ENCODE results near the gene PROKR1.
"Not testable (repeated sequence)": the region's sequence is repeated elsewhere in the genome, so short reads cannot be mapped to it uniquely, and the experiment has no call there.

Gene PROKR1

GRCh38 chr2:68658266-68658665 is 14.9 kb downstream of the PROKR1 start:
- DNase-seq (ENCODE audit: low read depth): no peak

DNA sequence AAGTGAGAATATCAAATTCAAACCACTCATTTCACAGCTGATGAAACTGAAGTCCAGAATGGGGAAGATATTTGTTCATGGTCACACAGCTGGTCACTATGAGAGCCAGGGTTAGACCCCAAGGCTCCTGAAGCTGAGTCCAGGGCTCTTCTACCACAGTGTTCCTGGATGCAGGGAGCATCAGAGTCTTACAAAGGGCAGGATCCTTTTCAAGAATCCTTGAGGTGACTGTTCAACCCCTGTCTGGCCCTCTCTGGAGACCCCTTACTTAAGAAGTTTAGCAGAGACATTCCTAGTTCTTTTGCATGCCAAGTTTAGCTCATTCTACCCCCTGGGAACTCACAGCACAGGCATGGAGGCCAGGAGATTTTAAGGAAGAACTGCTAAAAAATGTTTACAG is 15.7 kb downstream of the PROKR1 start:
- DNase-seq (ENCODE audit: low read depth): no peak

- DNase-seq (ENCODE audit: low read depth): no peak
Measured at GRCh38 chr2:68660658-68661057, 17.3 kb downstream of the PROKR1 start.

DNA sequence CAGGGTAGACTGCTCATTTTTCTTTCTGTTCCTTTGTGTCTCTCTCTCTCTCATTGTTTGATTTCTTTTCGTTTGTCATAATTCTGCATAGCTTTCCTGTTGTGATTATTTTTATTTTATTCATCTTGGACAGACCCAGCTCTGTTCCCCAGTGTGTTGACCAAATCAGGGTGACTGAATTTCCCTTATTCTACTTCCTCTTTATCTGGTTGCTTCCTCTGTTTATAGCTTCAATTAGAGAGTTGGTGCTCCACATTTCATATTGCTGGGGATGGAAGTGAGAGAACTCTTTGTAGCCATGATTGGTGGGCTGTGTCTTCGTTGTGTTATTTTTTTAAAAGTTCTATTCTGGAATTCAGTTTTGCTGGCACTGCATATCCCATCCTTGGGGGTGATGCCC is 19.1 kb downstream of the PROKR1 start:
- no peak for DNase-seq (ENCODE audit: low read depth)

GRCh38 chr2:68663371-68664156 is 20.2 kb downstream of the PROKR1 start:
- no peak for DNase-seq (ENCODE audit: low read depth)

DNA sequence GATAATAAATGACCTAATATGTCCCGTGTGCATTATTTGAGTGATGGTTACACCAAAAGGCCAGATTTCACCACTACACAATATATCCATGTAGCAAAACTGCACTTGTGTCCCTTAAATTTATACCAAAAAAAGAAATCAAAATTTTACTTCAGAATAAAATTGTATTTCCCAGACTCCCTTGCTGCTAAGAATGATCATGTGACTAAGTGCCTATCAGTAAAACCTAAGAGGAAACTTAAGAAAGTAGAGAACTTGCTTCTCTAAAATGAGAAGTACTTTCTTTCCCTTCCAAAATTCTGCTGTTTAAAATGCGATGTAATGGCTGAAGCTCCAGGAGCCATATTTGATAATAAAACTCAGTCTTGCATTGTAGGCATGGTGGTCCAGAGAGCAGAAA is 24.0 kb downstream of the PROKR1 start:
- DNase-seq (ENCODE audit: low read depth): no peak

GRCh38 chr2:68669651-68670050 is 26.3 kb downstream of the PROKR1 start:
- DNase-seq (ENCODE audit: low read depth): no peak

DNA sequence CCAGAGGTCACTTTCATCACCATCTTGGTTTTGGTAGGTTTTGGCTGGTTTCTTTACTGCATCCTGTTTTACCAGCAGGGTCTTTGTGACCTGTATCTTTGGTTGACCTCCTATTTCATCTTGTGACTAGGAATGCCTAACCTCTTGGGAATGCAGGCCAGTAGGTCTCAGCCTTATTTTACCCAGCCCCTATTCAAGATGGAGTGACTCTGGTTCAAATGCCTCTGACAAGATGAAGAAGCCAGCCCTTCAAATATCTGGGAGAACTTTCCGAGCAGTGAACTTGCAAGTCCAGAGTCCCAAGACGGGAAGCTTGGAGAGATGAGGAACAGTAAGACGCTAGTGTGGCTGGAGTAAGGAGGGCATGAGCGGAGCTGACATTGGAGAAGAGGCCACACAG is 28.6 kb downstream of the PROKR1 start:
- no peak for DNase-seq (ENCODE audit: low read depth)

DNA sequence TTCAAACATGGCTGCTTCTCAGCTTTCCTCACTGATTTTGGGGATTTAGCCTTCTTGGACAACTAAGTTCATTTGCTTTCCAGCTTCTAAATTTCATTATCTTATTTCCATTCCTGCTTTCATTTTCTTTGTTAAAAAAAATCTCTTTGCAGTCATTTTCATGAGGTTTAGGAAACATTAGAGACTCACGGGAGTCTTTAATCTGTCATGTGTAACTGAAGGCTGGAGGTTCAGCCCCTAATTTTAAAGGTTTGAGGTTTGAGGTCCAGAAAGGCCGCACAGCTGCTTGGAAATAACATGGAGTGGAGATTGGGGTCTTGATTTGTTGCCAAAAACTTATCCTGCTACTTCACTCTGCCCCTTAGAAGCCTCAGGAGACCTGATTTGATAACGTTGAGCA is 30.3 kb downstream of the PROKR1 start:
- no peak for DNase-seq (ENCODE audit: low read depth)

DNA sequence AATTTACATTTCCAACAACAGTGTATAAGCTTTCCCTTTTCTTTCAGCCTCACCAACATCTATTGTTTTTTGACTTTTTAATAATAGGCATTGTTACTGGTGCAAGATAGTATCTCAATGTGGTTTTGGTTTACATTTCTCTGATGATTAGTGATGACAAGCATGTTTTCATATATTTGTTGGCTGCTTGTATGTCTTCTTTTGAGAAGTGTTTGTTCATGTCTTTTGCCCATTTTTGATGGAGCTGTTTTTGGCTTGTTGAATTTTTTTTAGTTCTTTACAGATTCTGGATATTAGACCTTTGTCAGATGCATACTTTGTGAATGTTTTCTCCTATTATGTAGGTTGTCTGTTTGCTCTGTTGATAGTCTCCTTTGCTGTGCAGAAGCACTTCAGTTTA is 32.1 kb downstream of the PROKR1 start:
- DNase-seq (ENCODE audit: low read depth): no peak

GRCh38 chr2:68677837-68678236 is 34.5 kb downstream of the PROKR1 start:
- not testable (repeated sequence) for DNase-seq (ENCODE audit: low read depth)

DNA sequence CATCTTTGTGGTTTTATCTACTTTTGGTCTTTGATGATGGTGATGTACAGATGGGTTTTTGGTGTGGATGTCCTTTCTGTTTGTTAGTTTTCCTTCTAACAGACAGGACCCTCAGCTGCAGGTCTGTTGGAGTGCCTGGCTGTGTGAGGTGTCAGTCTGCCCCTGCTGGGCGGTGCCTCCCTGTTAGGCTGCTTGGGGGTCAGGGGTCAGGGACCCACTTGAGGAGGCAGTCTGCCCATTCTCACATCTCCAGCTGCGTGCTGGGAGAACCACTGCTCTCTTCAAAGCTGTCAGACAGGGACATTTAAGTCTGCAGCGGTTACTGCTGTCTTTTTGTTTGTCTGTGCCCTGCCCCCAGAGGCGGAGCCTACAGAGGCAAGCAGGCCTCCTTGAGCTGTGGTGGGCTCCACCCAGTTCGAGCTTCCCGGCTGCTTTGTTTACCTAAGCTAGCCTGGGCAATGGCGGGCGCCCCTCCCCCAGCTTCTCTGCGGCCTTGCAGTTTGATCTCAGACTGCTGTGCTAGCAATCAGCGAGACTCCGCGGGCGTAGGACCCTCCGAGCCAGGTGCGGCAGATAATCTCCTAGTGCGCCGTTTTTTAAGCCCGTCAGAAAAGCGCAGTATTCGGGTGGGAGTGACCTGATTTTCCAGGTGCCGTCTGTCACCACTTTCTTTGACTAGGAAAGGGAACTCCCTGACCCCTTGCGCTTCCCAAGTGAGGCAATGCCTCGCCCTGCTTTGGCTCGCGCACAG is 36.0 kb downstream of the PROKR1 start:
- not testable (repeated sequence) for DNase-seq (ENCODE audit: low read depth)

DNA sequence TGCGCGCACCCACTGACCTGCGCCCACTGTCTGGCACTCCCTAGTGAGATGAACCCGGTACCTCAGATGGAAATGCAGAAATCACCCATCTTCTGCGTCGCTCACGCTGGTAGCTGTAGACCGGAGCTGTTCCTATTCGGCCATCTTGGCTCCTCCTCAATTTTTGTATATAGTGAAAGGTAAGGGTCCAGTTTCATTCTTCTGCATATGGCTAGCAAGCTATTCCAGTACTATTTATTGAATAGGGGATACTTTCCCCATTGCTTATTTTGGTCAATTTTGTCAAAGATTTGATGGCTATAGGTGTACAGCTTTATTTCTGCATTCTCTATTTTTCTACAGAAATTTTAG is 36.5 kb downstream of the PROKR1 start:
- not testable (repeated sequence) for DNase-seq (ENCODE audit: low read depth)

DNA sequence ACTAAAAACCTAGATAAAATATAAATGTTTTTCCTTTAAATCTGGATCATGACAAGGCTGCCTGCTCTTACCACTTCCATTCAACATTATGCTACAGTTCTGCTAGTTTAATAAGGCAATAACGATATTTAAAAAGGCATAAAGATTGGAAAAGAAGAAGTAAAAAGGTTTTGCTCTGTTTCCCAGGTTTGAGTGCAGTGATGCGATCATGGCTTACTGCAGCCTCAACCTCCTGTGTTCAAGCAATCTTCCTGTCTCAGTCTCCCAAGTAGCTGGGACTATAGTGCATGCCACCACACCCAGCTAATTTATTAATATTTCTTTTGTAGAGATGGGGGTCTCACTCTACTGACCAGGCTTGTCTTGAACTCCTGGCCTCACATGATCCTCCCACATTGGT is 40.8 kb downstream of the PROKR1 start:
- DNase-seq (ENCODE audit: low read depth): no peak

DNA sequence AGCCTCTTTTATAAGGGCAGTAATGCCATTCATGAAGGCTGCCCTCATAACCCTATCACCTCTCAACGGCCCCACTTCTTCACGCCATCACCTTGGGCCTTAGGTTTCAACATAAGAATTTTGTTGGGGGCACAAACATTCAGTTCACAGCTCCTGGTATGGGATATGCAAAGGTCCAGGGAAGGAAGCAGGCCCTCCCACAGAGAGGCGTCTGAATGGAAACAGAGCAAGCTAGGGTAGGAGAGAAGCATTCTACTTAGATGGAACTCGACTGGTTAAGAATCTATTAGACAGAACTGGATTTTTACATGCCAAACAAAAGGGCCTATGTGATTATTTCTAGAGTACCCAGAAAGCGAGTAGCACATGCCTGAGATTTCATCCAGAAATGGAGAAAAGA is 42.8 kb downstream of the PROKR1 start:
- DNase-seq (ENCODE audit: low read depth): no peak

GRCh38 chr2:68687018-68687417 is 43.6 kb downstream of the PROKR1 start:
- DNase-seq (ENCODE audit: low read depth): no peak

GRCh38 chr2:68689553-68690537 is 46.5 kb downstream of the PROKR1 start:
- DNase-seq (ENCODE audit: low read depth): no peak

DNA sequence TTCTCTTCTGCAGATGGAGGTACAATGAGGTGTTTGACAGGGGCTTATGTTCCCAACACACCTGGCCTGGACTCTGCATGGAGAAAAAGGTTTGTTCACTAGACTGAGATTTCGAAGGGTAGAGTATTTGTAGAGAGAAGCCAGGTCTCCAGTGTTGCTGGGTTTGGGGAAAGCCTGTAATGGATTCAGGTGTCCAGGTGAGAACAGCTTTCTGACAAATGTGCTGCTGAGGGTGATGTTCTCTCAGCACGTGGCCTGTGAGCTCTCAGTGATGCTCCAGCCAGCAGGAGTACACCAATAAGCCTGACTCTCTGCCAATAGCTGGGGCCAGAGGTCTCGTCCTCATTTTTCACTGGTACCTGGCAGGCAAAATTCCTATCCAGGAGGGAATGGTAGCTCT is 47.5 kb downstream of the PROKR1 start:
- no peak for DNase-seq (ENCODE audit: low read depth)

DNA sequence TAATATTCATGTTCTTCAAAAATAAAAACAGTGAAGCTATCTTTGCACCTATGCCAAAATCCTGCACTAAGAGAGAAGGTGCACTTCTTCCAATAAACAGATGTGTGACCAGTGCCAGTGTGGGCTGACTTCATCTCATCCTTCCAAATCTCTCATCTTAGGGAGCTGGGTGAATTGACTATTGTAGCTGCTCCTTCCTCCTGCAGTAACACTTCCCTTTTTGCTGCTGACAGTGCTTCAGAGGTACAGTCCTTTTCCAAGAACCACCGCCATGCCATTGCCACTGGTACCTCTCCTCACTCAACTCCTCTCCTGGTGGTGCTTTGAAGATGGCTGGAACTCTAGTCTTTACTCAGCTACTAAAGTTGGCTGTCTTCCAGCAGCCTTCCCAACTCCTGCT is 49.1 kb downstream of the PROKR1 start:
- DNase-seq (ENCODE audit: low read depth): no peak

DNA sequence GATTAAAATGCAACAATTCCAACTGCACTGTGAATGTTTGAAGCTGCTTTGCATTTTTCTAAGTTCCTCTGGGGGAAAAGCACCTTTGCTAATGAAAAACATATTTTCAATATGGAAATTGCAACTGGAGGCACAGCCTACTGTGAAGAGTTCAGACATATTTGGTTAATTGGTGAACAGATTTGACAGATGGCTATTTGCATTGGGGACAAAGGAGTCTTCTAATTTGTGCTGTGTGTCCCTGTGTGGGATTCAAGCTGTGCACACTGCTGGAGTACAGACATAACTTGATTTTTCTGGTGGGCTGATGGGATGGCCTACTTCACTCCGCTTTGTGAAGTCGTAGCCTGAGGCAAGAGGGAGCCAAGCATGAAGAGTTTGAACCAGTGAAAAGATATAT is 50.6 kb downstream of the PROKR1 start:
- no peak for DNase-seq (ENCODE audit: low read depth)

DNA sequence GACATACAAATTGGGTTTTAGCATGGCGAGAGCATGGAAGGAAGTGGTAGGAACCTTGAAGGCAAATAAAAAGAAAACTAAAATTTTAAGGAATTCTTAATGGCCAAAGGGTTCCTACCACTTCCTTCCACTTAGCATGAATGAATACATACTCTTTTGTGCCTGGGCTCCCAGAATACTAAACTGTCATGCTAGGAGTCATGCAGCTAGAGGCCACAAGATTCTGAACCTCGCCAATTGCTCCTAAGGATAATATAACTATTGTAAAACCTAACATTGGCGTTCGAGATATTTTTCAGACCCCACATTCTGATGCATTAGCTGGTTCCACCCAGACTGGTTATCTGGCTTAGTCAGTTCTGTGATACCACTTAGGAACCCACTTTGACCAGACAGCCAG is 52.6 kb downstream of the PROKR1 start:
- DNase-seq (ENCODE audit: low read depth): no peak

- no peak for DNase-seq (ENCODE audit: low read depth)
Measured at GRCh38 chr2:68696554-68696953, 53.2 kb downstream of the PROKR1 start.

All from stimulated activated CD4-positive, alpha-beta T cell treated with anti-CD3 and anti-CD28 coated beads, Interleukin-2, amount 100 ng/mL, for 4 hours (primary cell).